ENCODE results near the gene ANXA1. TPM values are rescaled to one million over a fixed set of nuclear protein-coding genes. Genes with fewer than 3 reads are reported as not detected.

Gene ANXA1
- total RNA-seq, 1 experiment from 2014 or later = 192 TPM

- no peak for DNase-seq
- Histone ChIP-seq H4K20me1 (ENCODE audit: low read length) (no peaks in the 10 kb centered on the region), H3K9me3 (ENCODE audit: low read length) (no peaks in the 10 kb centered on the region), H3K36me3 (ENCODE audit: low read depth, low read length) (no peaks in the 10 kb centered on the region; the same call in 1 of the 2 replicates), H3F3A (ENCODE audit: low read length, unreplicated experiment) (no peaks in the 10 kb centered on the region), H3K79me2 (ENCODE audit: low read length) (no peaks in the 10 kb centered on the region), H3K27ac (ENCODE audit: low read length) (no peak overlapping the region), H3K9ac (ENCODE audit: low read length) (no peak overlapping the region), H2AFZ (ENCODE audit: low read length) (no peak overlapping the region), H3K9me2 (replicated peaks; ENCODE audit: low read length) (no peaks in the 10 kb centered on the region), H3K4me3 (ENCODE audit: low read length) (no peak overlapping the region), H3K4me1 (ENCODE audit: insufficient read depth, low read length) (no peaks in the 10 kb centered on the region), H3K27me3 (ENCODE audit: low read length) (no peaks in the 10 kb centered on the region), H3K4me2 (ENCODE audit: low read length) (no peak overlapping the region)
- no peak for ATAC-seq
- intact Hi-C loops (cut with micrococcal nuclease) = loop anchor here (5.0 kb wide), 2 partner anchors 327 to 342 kb away; no protein-coding TSS in a partner anchor
- no TSS peak for BruUV-seq (replicated peaks)
- POLR2A ChIA-PET (ENCODE audit: unreplicated experiment) = no interaction called here
- TF ChIP-seq EZH2 (IDR thresholded peaks at IDR 0.05; ENCODE audit: low read length, unreplicated experiment) (no peak), EZH2phosphoT487 (IDR thresholded peaks at IDR 0.05; ENCODE audit: borderline replicate concordance, low read length) (no peak), CTCF (conservative IDR thresholded peaks at IDR 0.05; ENCODE audit: low read depth, low read length) (no peak)
- CTCF ChIA-PET = no interaction called here
These were observed 47.8 kb downstream of the ANXA1 start for GRCh38 chr9:73199448-73199847.

GRCh38 chr9:73199886-73200285 lies 48.2 kb downstream of the ANXA1 start:
- BruUV-seq (replicated peaks) = no TSS peak
- no peaks in the 10 kb centered on the region for H4K20me1 ChIP-seq (ENCODE audit: low read length)
- H3K4me1 ChIP-seq (ENCODE audit: insufficient read depth, low read length) = no peaks in the 10 kb centered on the region
- H3K9me2 ChIP-seq (replicated peaks; ENCODE audit: low read length) = no peaks in the 10 kb centered on the region
- no peaks in the 10 kb centered on the region for H3F3A ChIP-seq (ENCODE audit: low read length, unreplicated experiment)
- H3K27ac ChIP-seq (ENCODE audit: low read length) = no peak overlapping the region
- POLR2A ChIA-PET (ENCODE audit: unreplicated experiment) = no interaction called here
- H3K79me2 ChIP-seq (ENCODE audit: low read length) = no peaks in the 10 kb centered on the region
- H3K27me3 ChIP-seq (ENCODE audit: low read length) = no peaks in the 10 kb centered on the region
- CTCF ChIA-PET = interaction anchor here (0.9 kb wide), 1 partner anchor 121 kb away, joined by 5 read pairs; no protein-coding TSS in a partner anchor
- no peak overlapping the region for H3K9ac ChIP-seq (ENCODE audit: low read length)
- peak overlapping the region; percentile 54; the same call in 1 of the 2 replicates for H3K4me2 ChIP-seq (ENCODE audit: low read length)
- DNase-seq = peak; percentile 50
- no peak overlapping the region for H2AFZ ChIP-seq (ENCODE audit: low read length)
- intact Hi-C loops (cut with micrococcal nuclease) = loop anchor here (5.0 to 10.0 kb wide), 3 partner anchors 328 to 1375 kb away; no protein-coding TSS in a partner anchor
- no peaks in the 10 kb centered on the region; the same call in 1 of the 2 replicates for H3K36me3 ChIP-seq (ENCODE audit: low read depth, low read length)
- H3K4me3 ChIP-seq (ENCODE audit: low read length) = no peak overlapping the region
- no peaks in the 10 kb centered on the region for H3K9me3 ChIP-seq (ENCODE audit: low read length)
- TF ChIP-seq EZH2 (IDR thresholded peaks at IDR 0.05; ENCODE audit: low read length, unreplicated experiment) = no peak
- peak; percentile 69 for TF ChIP-seq CTCF (conservative IDR thresholded peaks at IDR 0.05; ENCODE audit: low read depth, low read length)
- no peak for TF ChIP-seq EZH2phosphoT487 (IDR thresholded peaks at IDR 0.05; ENCODE audit: borderline replicate concordance, low read length)
- peak; percentile 88 for ATAC-seq

- H3K4me3 ChIP-seq (ENCODE audit: low read length) = no peak overlapping the region
- DNase-seq (peak; percentile 68), ATAC-seq (peak; percentile 54; the same call in 1 of the 2 replicates)
- no peak overlapping the region for H3K4me2 ChIP-seq (ENCODE audit: low read length)
- H3K9ac ChIP-seq (ENCODE audit: low read length) = no peak overlapping the region
- H3K9me3 ChIP-seq (ENCODE audit: low read length) = no peaks in the 10 kb centered on the region
- ChIA-PET CTCF (interaction anchor here (0.9 kb wide), 1 partner anchor 122 kb away, joined by 5 read pairs; no protein-coding TSS in a partner anchor), POLR2A (ENCODE audit: unreplicated experiment) (no interaction called here)
- H3K36me3 ChIP-seq (ENCODE audit: low read depth, low read length) = no peaks in the 10 kb centered on the region; the same call in 1 of the 2 replicates
- H3K4me1 ChIP-seq (ENCODE audit: insufficient read depth, low read length) = no peaks in the 10 kb centered on the region
- intact Hi-C loops (cut with micrococcal nuclease) = loop anchor here (10.0 kb wide), 1 partner anchor 1374 kb away; no protein-coding TSS in a partner anchor
- no peaks in the 10 kb centered on the region for H3K27me3 ChIP-seq (ENCODE audit: low read length)
- H3F3A ChIP-seq (ENCODE audit: low read length, unreplicated experiment) = no peaks in the 10 kb centered on the region
- H3K27ac ChIP-seq (ENCODE audit: low read length) = no peak overlapping the region
- TF ChIP-seq EZH2 (IDR thresholded peaks at IDR 0.05; ENCODE audit: low read length, unreplicated experiment) (no peak), CTCF (conservative IDR thresholded peaks at IDR 0.05; ENCODE audit: low read depth, low read length) (peak; percentile 65), EZH2phosphoT487 (IDR thresholded peaks at IDR 0.05; ENCODE audit: borderline replicate concordance, low read length) (no peak)
- no TSS peak for BruUV-seq (replicated peaks)
- no peaks in the 10 kb centered on the region for H3K79me2 ChIP-seq (ENCODE audit: low read length)
- H2AFZ ChIP-seq (ENCODE audit: low read length) = no peak overlapping the region
- no peaks in the 10 kb centered on the region for H3K9me2 ChIP-seq (replicated peaks; ENCODE audit: low read length)
- no peaks in the 10 kb centered on the region for H4K20me1 ChIP-seq (ENCODE audit: low read length)
These were observed 49.2 kb downstream of the ANXA1 start for GRCh38 chr9:73200694-73201452.

Measured in PC-3 (cell line).